ENCODE measurements around the gene XRCC4. TPM values are rescaled to one million over a fixed set of nuclear protein-coding genes. Genes with fewer than 3 reads are reported as not detected.

The XRCC4 gene
- polyA plus RNA-seq, 4 donors = 11.2 to 15.2 (median 12.4) TPM

Other genes starting within 250 kb of the XRCC4 start
- 100 to 1,000 TPM in 3 of 4 donors, 10 to 100 TPM in 1; 86.4 to 128 (median 105) TPM for gene TMEM167A, start 153 bp upstream of the XRCC4 start, polyA plus RNA-seq (ENCODE audit: insufficient read length in 4 of 4)

Measured in left renal cortex interstitium (tissue), 4 donors.